Measurements from ENCODE around the gene OR2V1. TPM values are rescaled to one million over a fixed set of nuclear protein-coding genes. Genes with fewer than 3 reads are reported as not detected.
"Not testable (repeated sequence)": the region's sequence is repeated elsewhere in the genome, so short reads cannot be mapped to it uniquely, and the experiment has no call there.

OR2V1 gene
- total and polyA plus RNA-seq, 3 donors from 2014 or later, result not detected

DNA sequence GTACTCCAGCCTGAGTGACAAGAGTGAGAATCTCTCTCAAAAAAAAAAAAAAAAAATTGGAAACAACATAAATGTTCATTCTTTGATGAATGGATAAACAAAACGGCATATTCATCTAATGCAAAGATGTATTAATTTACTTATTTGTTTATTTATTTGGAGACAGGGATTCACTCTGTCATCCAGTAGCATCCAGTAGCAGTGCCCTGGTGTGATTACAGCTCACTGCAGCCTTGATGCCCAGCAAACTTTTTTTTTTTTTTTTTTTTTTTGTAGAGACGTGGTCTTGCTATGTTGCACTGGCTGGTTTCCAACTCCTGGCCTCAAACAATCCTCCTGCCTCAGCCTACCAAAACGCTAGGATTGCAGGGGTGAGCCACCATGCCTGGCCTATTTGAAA lies 40.8 kb upstream of the OR2V1 start:
- no peaks in the 10 kb centered on the region for H3K27me3 ChIP-seq
- H3K4me3 ChIP-seq, result no peak overlapping the region
- no peaks in the 10 kb centered on the region for H3K36me3 ChIP-seq (ENCODE audit: low read depth, missing control alignments)
- 24 to 44% methylated on average over 3 of the region's 3 CpGs for WGBS, 2 donors
- no peak for TF ChIP-seq POLR2A (IDR thresholded peaks at IDR 0.05)
- TF ChIP-seq, protein P1, sequence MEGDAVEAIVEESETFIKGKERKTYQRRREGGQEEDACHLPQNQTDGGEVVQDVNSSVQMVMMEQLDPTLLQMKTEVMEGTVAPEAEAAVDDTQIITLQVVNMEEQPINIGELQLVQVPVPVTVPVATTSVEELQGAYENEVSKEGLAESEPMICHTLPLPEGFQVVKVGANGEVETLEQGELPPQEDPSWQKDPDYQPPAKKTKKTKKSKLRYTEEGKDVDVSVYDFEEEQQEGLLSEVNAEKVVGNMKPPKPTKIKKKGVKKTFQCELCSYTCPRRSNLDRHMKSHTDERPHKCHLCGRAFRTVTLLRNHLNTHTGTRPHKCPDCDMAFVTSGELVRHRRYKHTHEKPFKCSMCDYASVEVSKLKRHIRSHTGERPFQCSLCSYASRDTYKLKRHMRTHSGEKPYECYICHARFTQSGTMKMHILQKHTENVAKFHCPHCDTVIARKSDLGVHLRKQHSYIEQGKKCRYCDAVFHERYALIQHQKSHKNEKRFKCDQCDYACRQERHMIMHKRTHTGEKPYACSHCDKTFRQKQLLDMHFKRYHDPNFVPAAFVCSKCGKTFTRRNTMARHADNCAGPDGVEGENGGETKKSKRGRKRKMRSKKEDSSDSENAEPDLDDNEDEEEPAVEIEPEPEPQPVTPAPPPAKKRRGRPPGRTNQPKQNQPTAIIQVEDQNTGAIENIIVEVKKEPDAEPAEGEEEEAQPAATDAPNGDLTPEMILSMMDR (IDR thresholded peaks at IDR 0.05), result no peak
- H3K9me3 ChIP-seq, result no peaks in the 10 kb centered on the region
- no peaks in the 10 kb centered on the region for H3K4me1 ChIP-seq
- no peak for DNase-seq
- intact Hi-C loops (cut with DNase I; ENCODE audit: low total_unique reads), result no loop called here
- no peak overlapping the region for H3K27ac ChIP-seq

DNA sequence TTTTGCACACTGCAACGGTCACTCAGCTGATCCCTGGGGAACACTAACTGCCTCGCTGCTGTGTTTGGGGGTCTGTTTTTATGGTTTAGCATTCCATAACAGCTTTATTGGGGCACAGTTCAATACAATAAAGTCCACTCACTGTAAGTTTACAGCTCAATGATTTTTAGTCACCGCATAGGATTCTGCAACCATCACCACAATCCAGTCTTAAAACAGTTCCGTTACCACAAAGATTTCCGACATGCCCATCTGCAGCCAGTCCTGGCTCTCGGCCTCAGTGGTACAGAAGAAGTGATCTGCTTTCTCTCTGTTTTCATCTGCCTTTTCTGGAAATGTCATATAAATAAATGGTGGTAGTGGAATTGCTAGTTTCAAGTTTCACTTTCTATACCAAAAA lies 40.0 kb upstream of the OR2V1 start:
- intact Hi-C loops (cut with DNase I; ENCODE audit: low total_unique reads), result no loop called here
- Histone ChIP-seq H3K27me3 (no peaks in the 10 kb centered on the region), H3K27ac (no peak overlapping the region), H3K4me1 (no peaks in the 10 kb centered on the region), H3K36me3 (ENCODE audit: low read depth, missing control alignments) (no peaks in the 10 kb centered on the region), H3K9me3 (no peaks in the 10 kb centered on the region), H3K4me3 (no peak overlapping the region)
- DNase-seq, result no peak
- no peak for TF ChIP-seq POLR2A (IDR thresholded peaks at IDR 0.05)
- WGBS, 2 donors, result 25 to 34% methylated on average over 6 of the region's 6 CpGs

DNA sequence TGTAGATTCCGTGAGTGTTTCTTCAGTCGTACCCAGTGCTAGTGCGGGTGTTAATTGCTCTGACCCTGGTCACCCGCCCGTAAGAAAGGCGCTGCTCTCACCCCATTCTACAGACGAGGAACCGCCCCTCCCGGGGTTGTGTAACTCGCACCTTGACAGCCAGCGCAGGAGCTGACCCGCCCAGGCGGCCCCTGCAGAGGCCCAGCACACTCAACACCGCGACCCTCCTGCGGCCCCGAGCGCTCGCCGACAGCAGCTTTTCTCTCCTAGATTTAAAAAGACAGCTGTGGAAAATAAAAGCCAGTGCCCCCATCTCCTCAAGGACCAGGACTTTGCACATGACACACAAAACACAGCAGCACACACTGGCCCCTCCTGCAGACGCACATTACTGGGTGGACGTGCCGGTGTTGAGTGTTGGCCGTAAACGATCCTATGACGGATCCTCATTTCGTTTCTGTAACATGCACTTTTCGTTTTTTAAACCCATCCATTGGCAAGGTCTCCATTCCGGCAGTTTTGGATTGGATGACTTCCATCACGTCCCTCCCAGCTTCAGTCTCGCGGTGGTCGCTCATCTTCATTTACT lies 39.4 kb upstream of the OR2V1 start:
- Histone ChIP-seq H3K4me1 (no peaks in the 10 kb centered on the region), H3K4me3 (peak overlapping the region in 1 of 2 donors; percentile 12), H3K9me3 (no peaks in the 10 kb centered on the region), H3K27me3 (no peaks in the 10 kb centered on the region), H3K36me3 (ENCODE audit: low read depth, missing control alignments) (no peaks in the 10 kb centered on the region), H3K27ac (no peak overlapping the region)
- intact Hi-C loops (cut with DNase I; ENCODE audit: low total_unique reads), result no loop called here
- no peak for TF ChIP-seq POLR2A (IDR thresholded peaks at IDR 0.05)
- TF ChIP-seq, protein P1 (IDR thresholded peaks at IDR 0.05), result no peak
- no peak for DNase-seq
- 10 to 15% methylated on average over 27 to 33 of the region's 33 CpGs for WGBS, 2 donors

DNA sequence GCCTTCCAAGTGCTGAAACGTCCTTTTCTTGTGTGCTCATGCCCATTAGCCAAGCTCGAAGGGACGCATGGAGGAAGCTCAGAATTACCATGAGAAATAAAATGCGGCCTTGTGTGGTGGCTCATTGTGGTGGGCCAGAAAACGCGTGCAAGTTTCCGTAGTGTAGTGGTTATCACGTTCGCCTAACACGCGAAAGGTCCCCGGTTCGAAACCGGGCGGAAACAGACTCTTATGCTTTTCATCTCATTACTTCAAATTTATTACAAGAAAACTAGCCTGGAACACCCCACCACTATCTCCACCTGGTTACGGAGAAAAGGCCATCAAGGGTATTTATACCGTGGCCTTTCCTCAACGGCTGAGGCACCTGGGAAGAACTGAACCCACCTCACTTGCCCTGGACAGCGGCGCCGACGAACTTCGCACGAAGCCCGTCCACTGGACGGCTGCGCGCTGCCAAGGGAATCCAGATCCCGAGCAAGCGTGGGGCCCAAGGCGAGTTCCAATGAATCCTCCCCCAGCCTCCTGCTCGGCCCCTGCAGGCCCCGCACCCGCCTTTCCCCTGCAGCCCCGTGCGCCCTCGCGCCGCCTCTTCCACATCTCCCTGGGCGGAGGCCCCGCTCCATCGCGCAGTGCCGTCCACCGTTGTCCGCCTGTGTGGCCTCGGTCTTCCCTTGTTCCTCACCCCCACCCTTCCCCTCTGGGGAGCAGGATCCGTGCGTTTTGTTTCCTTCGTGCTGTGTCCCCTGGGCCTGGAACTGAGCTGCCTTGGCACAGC lies 38.7 kb upstream of the OR2V1 start:
- intact Hi-C loops (cut with DNase I; ENCODE audit: low total_unique reads); H3K9me3 ChIP-seq; H3K36me3 ChIP-seq (ENCODE audit: low read depth, missing control alignments); H3K27me3 ChIP-seq; H3K27ac ChIP-seq; H3K4me1 ChIP-seq: not testable (repeated sequence)
- peak; percentile 58 for DNase-seq
- peak overlapping the region in 1 of 2 donors; percentile 12 for H3K4me3 ChIP-seq
- WGBS, 2 donors, result 6 to 9% methylated on average over 32 to 50 of the region's 50 CpGs

DNA sequence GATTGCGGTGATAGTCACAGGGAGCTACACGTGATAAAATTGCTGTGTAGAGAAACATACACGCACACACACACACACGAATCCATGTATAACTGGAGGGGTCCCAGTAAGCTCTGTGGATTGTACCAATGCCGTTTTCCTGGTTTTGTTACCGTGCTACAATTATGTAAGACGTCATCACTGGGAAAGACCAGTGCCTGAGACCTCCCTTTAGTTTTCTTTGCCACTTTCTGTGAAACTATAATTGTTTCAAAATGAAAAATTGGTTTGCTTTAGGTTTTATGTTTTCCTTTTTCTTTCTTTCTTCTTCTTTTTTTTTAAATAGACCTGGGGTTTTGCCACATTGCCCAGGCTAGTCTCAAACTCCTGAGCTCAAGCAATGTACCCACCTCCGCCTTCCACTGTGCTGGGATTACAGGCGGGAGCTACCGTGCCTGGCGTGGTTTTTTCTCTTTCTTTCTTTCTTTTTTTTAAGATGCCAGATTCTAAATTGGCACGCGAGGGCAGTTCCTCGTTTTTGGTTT lies 37.7 kb upstream of the OR2V1 start:
- intact Hi-C loops (cut with DNase I; ENCODE audit: low total_unique reads), result no loop called here
- no peak for TF ChIP-seq POLR2A (IDR thresholded peaks at IDR 0.05)
- TF ChIP-seq, protein P1 (IDR thresholded peaks at IDR 0.05), result no peak
- H3K27ac ChIP-seq, result no peak overlapping the region
- no peak overlapping the region for H3K4me3 ChIP-seq
- H3K27me3 ChIP-seq, result no peaks in the 10 kb centered on the region
- no peaks in the 10 kb centered on the region for H3K36me3 ChIP-seq (ENCODE audit: low read depth, missing control alignments)
- no peaks in the 10 kb centered on the region for H3K9me3 ChIP-seq
- WGBS, 2 donors, result 27 to 29% methylated on average over 14 of the region's 14 CpGs
- H3K4me1 ChIP-seq, result no peaks in the 10 kb centered on the region
- no peak for DNase-seq

Measured in testis (tissue), 3 donors.